GM18505 (cell line): Measurements from ENCODE around the gene ACHE.

ENCODE experiments used
- ATAC-seq: cut with Tn5 transposase; IDR thresholded peaks from one replicate; pipeline ENCODE4 v1.9.1; 2021; ENCODE audit not compliant: unreplicated experiment
- POLR2A ChIP-seq: IDR thresholded peaks from 4 replicates; pipeline ENCODE4 v1.6.1; 2011; ENCODE audit warnings: borderline replicate concordance; ENCODE audit not compliant: insufficient read depth, insufficient read length; ENCODE audit errors: extremely low read depth

The ACHE gene

GRCh38 chr7:100893318-100893895, 2.3 kb downstream of the ACHE start:
- ATAC-seq = no peak
- no peak for TF ChIP-seq POLR2A

- no peak for TF ChIP-seq POLR2A
- no peak for ATAC-seq
Measured at GRCh38 chr7:100892364-100893317, 3.0 kb downstream of the ACHE start.

- ATAC-seq = no peak
- no peak for TF ChIP-seq POLR2A
Measured at GRCh38 chr7:100891568-100892247, 4.0 kb downstream of the ACHE start.

GRCh38 chr7:100890653-100891567, 4.8 kb downstream of the ACHE start:
- ATAC-seq = no peak
- TF ChIP-seq POLR2A = no peak

- peak; percentile 21 for ATAC-seq
- peak; percentile 74 for TF ChIP-seq POLR2A
Measured at GRCh38 chr7:100888988-100889750, 6.5 kb downstream of the ACHE start, which contains the start of gene UFSP1. Gene UFSP1 (minus strand): TSS chr7:100889715. CDS start chr7:100889271, 444 bp downstream.

- TF ChIP-seq POLR2A = no peak
Measured at GRCh38 chr7:100888291-100888987, 7.2 kb downstream of the ACHE start.

GRCh38 chr7:100887516-100888290, 8.0 kb downstream of the ACHE start:
- TF ChIP-seq POLR2A = peak; percentile 55
- peak; percentile 38 for ATAC-seq

More at GRCh38 chr7:100888291-100888987, 7.2 kb downstream of the ACHE start:
- no peak for ATAC-seq

GRCh38 chr7:100886936-100887515, 8.7 kb downstream of the ACHE start:
- TF ChIP-seq POLR2A = no peak
- no peak for ATAC-seq

GRCh38 chr7:100886142-100886935, 9.3 kb downstream of the ACHE start:
- no peak for TF ChIP-seq POLR2A
- no peak for ATAC-seq
